HG03097 (cell line): Measurements from ENCODE around the gene TKTL2.
"Not testable (repeated sequence)": the region's sequence is repeated elsewhere in the genome, so short reads cannot be mapped to it uniquely, and the experiment has no call there.

Experiments used
- ATAC-seq: cut with Tn5 transposase; IDR thresholded peaks from one replicate; pipeline ENCODE4 v1.9.1; 2021; ENCODE audit not compliant: unreplicated experiment, low FRiP score

TKTL2 gene

GRCh38 chr4:163448540-163449203 is 24.9 kb downstream of the TKTL2 start:
- ATAC-seq: no peak

GRCh38 chr4:163447481-163447880 is 26.1 kb downstream of the TKTL2 start:
- ATAC-seq: no peak

DNA sequence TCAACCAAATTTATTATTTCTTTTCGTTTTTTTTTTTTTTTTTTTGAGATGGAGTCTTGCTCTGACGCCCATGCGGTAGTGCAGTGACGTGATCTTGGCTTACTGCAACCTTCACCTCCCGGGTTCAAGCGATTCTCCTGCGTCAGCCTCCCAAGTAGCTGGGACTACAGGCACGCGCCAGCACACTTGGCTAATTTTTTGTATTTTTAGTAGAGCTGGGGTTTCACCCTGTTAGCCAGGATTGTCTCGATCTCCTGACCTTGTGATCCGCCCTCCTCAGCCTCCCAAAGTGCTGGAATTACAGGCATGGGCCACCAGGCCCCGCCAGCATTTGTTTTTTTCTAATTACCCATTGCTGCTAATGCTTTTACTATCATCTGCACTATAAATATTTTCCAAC is 26.5 kb downstream of the TKTL2 start:
- ATAC-seq: not testable (repeated sequence)

DNA sequence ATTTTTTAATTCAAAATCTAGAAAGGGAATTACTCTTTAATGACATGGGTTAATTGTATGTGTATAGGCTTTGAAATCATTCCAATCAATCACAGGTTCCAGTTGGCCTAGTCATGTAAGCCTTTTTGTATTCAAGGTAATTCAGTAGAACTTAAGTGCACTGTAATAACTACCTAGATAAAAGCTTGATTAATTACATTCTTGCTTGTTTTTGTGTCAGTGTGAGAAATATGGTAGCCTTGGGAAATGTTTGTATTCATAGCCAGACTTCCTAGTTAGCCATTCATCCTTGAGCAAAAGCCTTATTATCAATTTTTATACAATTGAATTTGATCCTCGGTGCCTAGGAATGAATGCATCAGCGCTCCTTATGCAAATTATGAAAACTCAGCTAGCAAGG is 33.5 kb downstream of the TKTL2 start:
- ATAC-seq: no peak
